Neural cell (in vitro differentiated cells): ENCODE data around the gene GATA6. TPM values are rescaled to one million over a fixed set of nuclear protein-coding genes. Genes with fewer than 3 reads are reported as not detected.

Source experiments
- H2AFZ ChIP-seq: fragments of 200-600, 300-800 bp; sonication (generic), shearing (Covaris generic); 2 replicates; pipeline ENCODE4 v1.6.0; 2014; ENCODE audit warnings: low read depth, mild to moderate bottlenecking, antibody characterized with exemption, low read length, moderate library complexity
- H3F3A ChIP-seq: fragments of 200-600 bp; shearing (Covaris generic); 2 replicates; pipeline ENCODE4 v1.6.1; 2016; ENCODE audit warnings: mild to moderate bottlenecking, moderate library complexity, mixed read lengths, antibody characterized with exemption, low read length; ENCODE audit not compliant: insufficient read depth, poor library complexity, severe bottlenecking
- H3K27ac ChIP-seq: fragments of 200-600, 300-800 bp; sonication (generic), shearing (Covaris generic); 2 replicates; pipeline ENCODE4 v1.5.1; 2014; ENCODE audit warnings: mild to moderate bottlenecking, low read length, moderate library complexity
- H3K27me3 ChIP-seq: fragments of 300-800, 200-600 bp; sonication (generic), shearing (Covaris generic); 2 replicates; pipeline ENCODE4 v1.6.0; 2014; ENCODE audit warnings: mild to moderate bottlenecking, low read depth, low read length, moderate library complexity; ENCODE audit not compliant: insufficient read depth
- H3K36me3 ChIP-seq: fragments of 300-800, 200-600 bp; sonication (generic), shearing (Covaris generic); 2 replicates; pipeline ENCODE4 v1.5.1; 2014; ENCODE audit warnings: mild to moderate bottlenecking, antibody characterized with exemption, low read length, moderate library complexity; ENCODE audit not compliant: insufficient read depth
- H3K4me2 ChIP-seq: fragments of 300-800, 200-600 bp; sonication (generic), shearing (Covaris generic); 2 replicates; pipeline ENCODE4 v1.6.0; 2014; ENCODE audit warnings: mild to moderate bottlenecking, low read length
- H3K4me3 ChIP-seq: fragments of 300-800, 200-600 bp; sonication (generic), shearing (Covaris generic); 2 replicates; pipeline ENCODE4 v1.5.1; 2014; ENCODE audit warnings: mild to moderate bottlenecking, low read length, moderate library complexity
- H3K79me2 ChIP-seq: fragments of 200-600 bp; shearing (Covaris generic); replicated peaks from 2 replicates; pipeline ENCODE4 v1.6.0; 2014; ENCODE audit warnings: mild to moderate bottlenecking, low read length, moderate library complexity; ENCODE audit not compliant: insufficient read depth
- H3K9ac ChIP-seq: fragments of 300-800, 200-600 bp; sonication (generic), shearing (Covaris generic); 2 replicates; pipeline ENCODE4 v1.6.1; 2016; ENCODE audit warnings: mild to moderate bottlenecking, low read length, mixed read lengths
- H3K9me2 ChIP-seq: fragments of 200-600 bp; shearing (Covaris generic); 2 replicates; pipeline ENCODE4 v1.6.1; 2016; ENCODE audit warnings: mild to moderate bottlenecking, low read length, mixed read lengths; ENCODE audit not compliant: insufficient read depth
- H3K9me3 ChIP-seq: fragments of 200-600, 300-800 bp; sonication (generic), shearing (Covaris generic); 2 replicates; pipeline ENCODE4 v1.6.1; 2016; ENCODE audit warnings: mild to moderate bottlenecking, mixed run types, low read length, moderate library complexity, mixed read lengths
- H4K20me1 ChIP-seq: fragments of 200-600 bp; shearing (Covaris generic); 2 replicates; pipeline ENCODE4 v1.6.1; 2016; ENCODE audit warnings: mild to moderate bottlenecking, mixed run types; ENCODE audit not compliant: insufficient read depth
- EP300 ChIP-seq: fragments of 450-650 bp; conservative IDR thresholded peaks from 2 replicates; pipeline ENCODE4 v1.6.1; 2014; ENCODE audit warnings: antibody characterized with exemption, mild to moderate bottlenecking, moderate library complexity; ENCODE audit not compliant: poor library complexity, severe bottlenecking
- EZH2 ChIP-seq: fragments of 200-600, 300-800 bp; shearing (Covaris generic), sonication (generic); IDR thresholded peaks from 2 replicates; pipeline ENCODE4 v1.6.1; 2014; ENCODE audit warnings: antibody characterized with exemption, low read length, borderline replicate concordance, mild to moderate bottlenecking; ENCODE audit not compliant: insufficient read depth, poor library complexity, severe bottlenecking
- MXI1 ChIP-seq: fragments of 450-650 bp; conservative IDR thresholded peaks from 2 replicates; pipeline ENCODE4 v1.6.1; 2014; ENCODE audit warnings: antibody characterized with exemption, mild to moderate bottlenecking; ENCODE audit not compliant: poor library complexity, severe bottlenecking
- POLR2AphosphoS5 ChIP-seq: IDR thresholded peaks from 2 replicates; pipeline ENCODE4 v1.6.1; 2012
- RAD21 ChIP-seq: fragments of 450-650 bp; conservative IDR thresholded peaks from 2 replicates; pipeline ENCODE4 v1.6.1; 2014; ENCODE audit warnings: antibody characterized with exemption, mild to moderate bottlenecking, moderate library complexity
- SMC3 ChIP-seq: fragments of 450-650 bp; conservative IDR thresholded peaks from 2 replicates; pipeline ENCODE4 v1.6.1; 2014; ENCODE audit warnings: antibody characterized with exemption, mild to moderate bottlenecking, moderate library complexity; ENCODE audit not compliant: poor library complexity
- TAF1 ChIP-seq: IDR thresholded peaks from 2 replicates; pipeline ENCODE4 v1.6.1; 2012; ENCODE audit warnings: low read depth
- polyA plus RNA-seq: library from polyadenylated mRNA; depleted of rRNA; stranded (reverse); fragments of >200 nt; gene quantifications from 2 replicates; pipeline ENCODE4 v1.2.3, GENCODE V29; 2014
- TF ChIP-seq, protein P1 (sequence below): IDR thresholded peaks from 2 replicates; pipeline ENCODE4 v1.6.1; 2012; ENCODE audit warnings: borderline replicate concordance
- TF ChIP-seq, protein P2 (sequence below): fragments of 450-650 bp; IDR thresholded peaks from 2 replicates; pipeline ENCODE4 v1.5.1; 2014; ENCODE audit warnings: antibody characterized with exemption, mild to moderate bottlenecking, moderate library complexity; ENCODE audit not compliant: poor library complexity, severe bottlenecking

The GATA6 gene
- polyA plus RNA-seq, 1 donor from 2014 or later, result not detected

DNA sequence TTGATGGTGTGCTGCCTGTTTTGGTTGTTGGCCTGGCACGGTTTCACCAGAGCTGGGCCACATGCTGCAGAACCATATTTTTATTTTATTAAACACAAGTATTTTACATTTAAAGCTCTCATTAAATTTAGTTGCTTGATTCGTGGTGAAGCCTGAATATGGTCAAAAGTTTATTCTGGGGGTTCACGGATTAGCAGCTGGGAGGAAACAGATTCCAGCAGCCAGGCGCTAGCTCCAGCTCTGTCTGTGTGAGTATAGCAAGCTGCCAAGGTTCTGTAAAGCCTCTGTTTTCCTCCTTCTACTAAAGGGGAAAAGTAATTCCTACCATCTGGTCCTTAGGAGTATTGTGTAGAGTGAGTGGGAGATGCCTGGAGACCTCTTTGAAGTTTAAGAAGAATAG lies 22.5 kb downstream of the GATA6 start:
- no peaks in the 10 kb centered on the region for H3K79me2 ChIP-seq
- H4K20me1 ChIP-seq, result no peaks in the 10 kb centered on the region
- H3K9me2 ChIP-seq, result no peaks in the 10 kb centered on the region
- no peak overlapping the region for H3K4me3 ChIP-seq
- no peaks in the 10 kb centered on the region for H3K36me3 ChIP-seq
- TF ChIP-seq, protein P1, sequence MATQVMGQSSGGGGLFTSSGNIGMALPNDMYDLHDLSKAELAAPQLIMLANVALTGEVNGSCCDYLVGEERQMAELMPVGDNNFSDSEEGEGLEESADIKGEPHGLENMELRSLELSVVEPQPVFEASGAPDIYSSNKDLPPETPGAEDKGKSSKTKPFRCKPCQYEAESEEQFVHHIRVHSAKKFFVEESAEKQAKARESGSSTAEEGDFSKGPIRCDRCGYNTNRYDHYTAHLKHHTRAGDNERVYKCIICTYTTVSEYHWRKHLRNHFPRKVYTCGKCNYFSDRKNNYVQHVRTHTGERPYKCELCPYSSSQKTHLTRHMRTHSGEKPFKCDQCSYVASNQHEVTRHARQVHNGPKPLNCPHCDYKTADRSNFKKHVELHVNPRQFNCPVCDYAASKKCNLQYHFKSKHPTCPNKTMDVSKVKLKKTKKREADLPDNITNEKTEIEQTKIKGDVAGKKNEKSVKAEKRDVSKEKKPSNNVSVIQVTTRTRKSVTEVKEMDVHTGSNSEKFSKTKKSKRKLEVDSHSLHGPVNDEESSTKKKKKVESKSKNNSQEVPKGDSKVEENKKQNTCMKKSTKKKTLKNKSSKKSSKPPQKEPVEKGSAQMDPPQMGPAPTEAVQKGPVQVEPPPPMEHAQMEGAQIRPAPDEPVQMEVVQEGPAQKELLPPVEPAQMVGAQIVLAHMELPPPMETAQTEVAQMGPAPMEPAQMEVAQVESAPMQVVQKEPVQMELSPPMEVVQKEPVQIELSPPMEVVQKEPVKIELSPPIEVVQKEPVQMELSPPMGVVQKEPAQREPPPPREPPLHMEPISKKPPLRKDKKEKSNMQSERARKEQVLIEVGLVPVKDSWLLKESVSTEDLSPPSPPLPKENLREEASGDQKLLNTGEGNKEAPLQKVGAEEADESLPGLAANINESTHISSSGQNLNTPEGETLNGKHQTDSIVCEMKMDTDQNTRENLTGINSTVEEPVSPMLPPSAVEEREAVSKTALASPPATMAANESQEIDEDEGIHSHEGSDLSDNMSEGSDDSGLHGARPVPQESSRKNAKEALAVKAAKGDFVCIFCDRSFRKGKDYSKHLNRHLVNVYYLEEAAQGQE, result no peak
- TF ChIP-seq RAD21, result no peak
- TF ChIP-seq, protein P2, sequence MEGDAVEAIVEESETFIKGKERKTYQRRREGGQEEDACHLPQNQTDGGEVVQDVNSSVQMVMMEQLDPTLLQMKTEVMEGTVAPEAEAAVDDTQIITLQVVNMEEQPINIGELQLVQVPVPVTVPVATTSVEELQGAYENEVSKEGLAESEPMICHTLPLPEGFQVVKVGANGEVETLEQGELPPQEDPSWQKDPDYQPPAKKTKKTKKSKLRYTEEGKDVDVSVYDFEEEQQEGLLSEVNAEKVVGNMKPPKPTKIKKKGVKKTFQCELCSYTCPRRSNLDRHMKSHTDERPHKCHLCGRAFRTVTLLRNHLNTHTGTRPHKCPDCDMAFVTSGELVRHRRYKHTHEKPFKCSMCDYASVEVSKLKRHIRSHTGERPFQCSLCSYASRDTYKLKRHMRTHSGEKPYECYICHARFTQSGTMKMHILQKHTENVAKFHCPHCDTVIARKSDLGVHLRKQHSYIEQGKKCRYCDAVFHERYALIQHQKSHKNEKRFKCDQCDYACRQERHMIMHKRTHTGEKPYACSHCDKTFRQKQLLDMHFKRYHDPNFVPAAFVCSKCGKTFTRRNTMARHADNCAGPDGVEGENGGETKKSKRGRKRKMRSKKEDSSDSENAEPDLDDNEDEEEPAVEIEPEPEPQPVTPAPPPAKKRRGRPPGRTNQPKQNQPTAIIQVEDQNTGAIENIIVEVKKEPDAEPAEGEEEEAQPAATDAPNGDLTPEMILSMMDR, result no peak
- TF ChIP-seq TAF1, result no peak
- no peak for TF ChIP-seq EP300
- no peak for TF ChIP-seq EZH2
- no peak for TF ChIP-seq MXI1
- TF ChIP-seq POLR2AphosphoS5, result no peak
- TF ChIP-seq SMC3, result no peak
- no peaks in the 10 kb centered on the region for H3K27me3 ChIP-seq
- H3K27ac ChIP-seq, result no peak overlapping the region
- no peaks in the 10 kb centered on the region for H3K9me3 ChIP-seq
- H3K9ac ChIP-seq, result no peak overlapping the region
- H3K4me2 ChIP-seq, result no peak overlapping the region
- no peaks in the 10 kb centered on the region for H3F3A ChIP-seq
- no peak overlapping the region for H2AFZ ChIP-seq

DNA sequence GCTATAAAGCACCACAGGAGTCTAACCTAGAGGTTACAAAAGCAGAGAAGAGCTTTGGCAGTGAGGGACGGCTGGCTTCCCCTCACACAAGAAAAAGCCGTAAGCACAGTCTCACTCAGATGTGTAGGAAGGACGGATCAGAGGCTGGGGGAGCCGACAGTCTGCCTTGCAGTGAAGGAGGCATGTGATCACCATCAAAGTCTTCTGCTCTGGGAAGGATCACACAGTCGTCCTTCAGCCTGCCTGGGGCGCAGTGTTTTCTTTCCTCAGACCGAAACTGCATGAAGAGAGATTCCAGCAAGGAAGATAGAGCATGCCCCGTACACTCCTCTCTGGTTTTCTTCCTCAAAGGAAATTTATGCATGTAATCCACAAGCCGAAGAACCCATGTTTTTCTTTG lies 24.1 kb downstream of the GATA6 start:
- Histone ChIP-seq H3K9me2 (no peaks in the 10 kb centered on the region), H3K4me2 (no peak overlapping the region), H3F3A (no peaks in the 10 kb centered on the region), H3K9ac (no peak overlapping the region), H3K36me3 (no peaks in the 10 kb centered on the region), H2AFZ (no peak overlapping the region), H3K27ac (no peak overlapping the region), H4K20me1 (no peaks in the 10 kb centered on the region), H3K79me2 (no peaks in the 10 kb centered on the region), H3K9me3 (no peaks in the 10 kb centered on the region), H3K4me3 (no peak overlapping the region), H3K27me3 (no peaks in the 10 kb centered on the region)
- no peak for TF ChIP-seq POLR2AphosphoS5
- TF ChIP-seq EZH2, result no peak
- no peak for TF ChIP-seq SMC3
- TF ChIP-seq, protein P1, result no peak
- no peak for TF ChIP-seq EP300
- no peak for TF ChIP-seq MXI1
- TF ChIP-seq TAF1, result no peak
- TF ChIP-seq, protein P2, result no peak
- no peak for TF ChIP-seq RAD21
